Kidney (tissue), 14 donors: ENCODE measurements around the gene CKAP4. TPM values are rescaled to one million over a fixed set of nuclear protein-coding genes. Genes with fewer than 3 reads are reported as not detected.
"Not testable (repeated sequence)": the region's sequence is repeated elsewhere in the genome, so short reads cannot be mapped to it uniquely, and the experiment has no call there.

Experiments used
- DNase-seq, 5 donors: peaks; one replicate each; pipeline ENCODE4 v3.0.0-alpha.2; 2013 to 2020
- FAIRE-seq: peaks from 2 replicates; lab custom pipeline; 2012; peaks lifted over from hg19 to GRCh38; lab: Jason Lieb, UNC
- H3K27ac ChIP-seq, 2 donors: one replicate each; pipeline ENCODE4 v1.7.0; 2013; ENCODE audit warnings: low read depth in 2 of 2, low read length in 2 of 2, inconsistent platforms in 1 of 2
- H3K27me3 ChIP-seq: one replicate; pipeline ENCODE4 v1.7.1; 2013; ENCODE audit warnings: low read length, inconsistent platforms; ENCODE audit not compliant: control insufficient read depth, insufficient read depth
- H3K36me3 ChIP-seq, 3 donors: one replicate each; pipeline versions ENCODE4 v1.7.0 to v1.7.1; 2013; ENCODE audit warnings: low read length in 3 of 3, control low read depth in 1 of 3, inconsistent platforms in 1 of 3; ENCODE audit not compliant: insufficient read depth in 3 of 3, control insufficient read depth in 2 of 3
- H3K4me1 ChIP-seq, 3 donors: one replicate each; pipeline versions ENCODE4 v1.7.0 to v1.7.1; 2013; ENCODE audit warnings: low read length in 3 of 3, inconsistent platforms in 1 of 3, low read depth in 1 of 3; ENCODE audit not compliant: control insufficient read depth in 2 of 3, insufficient read depth in 2 of 3
- H3K4me3 ChIP-seq, 3 donors: one replicate each; pipeline versions ENCODE4 v1.7.0 to v1.8.1; 2013; ENCODE audit warnings: low read length in 3 of 3, control low read depth in 1 of 3, inconsistent platforms in 1 of 3
- H3K9ac ChIP-seq, 3 donors: one replicate each; pipeline versions ENCODE4 v1.7.0 to v1.7.1; 2013; ENCODE audit warnings: low read length in 3 of 3, control low read depth in 1 of 3, inconsistent platforms in 1 of 3
- H3K9me3 ChIP-seq, 3 donors: one replicate each; pipeline versions ENCODE4 v1.7.0 to v1.7.1; 2013; ENCODE audit warnings: low read length in 3 of 3, control low read depth in 1 of 3, inconsistent platforms in 1 of 3; ENCODE audit not compliant: control insufficient read depth in 2 of 3, insufficient read depth in 1 of 3
- CTCF ChIP-seq: IDR thresholded peaks from 3 replicates; pipeline ENCODE4 v1.5.1; 2012; ENCODE audit warnings: mild to moderate bottlenecking, moderate library complexity, borderline replicate concordance; ENCODE audit not compliant: insufficient read depth; ENCODE audit errors: extremely low read depth
- intact Hi-C: fragments of 100-400 bp; cut with DNase I; formaldehyde crosslinking; loops from one replicate; pipeline ENCODE4 v1.11.1; 2022
- polyA plus RNA-seq: library from polyadenylated mRNA; stranded (reverse); fragments of 350-450 nt; fragmentation: Illumina TruSeq; extraction: RNeasy Lipid Tissue Mini Kit (QIAGEN cat#74804); gene quantifications from one replicate; pipeline ENCODE4 v1.2.3, GENCODE V29; 2014; ENCODE audit warnings: low read depth, low replicate concordance; ENCODE audit not compliant: insufficient read depth
- total RNA-seq: library from RNA; stranded (reverse); fragmentation: NEBNext Ultra II Directional; extraction: Animal tissue kit (Norgen Biotek cat#: 25700); gene quantifications from one replicate; pipeline ENCODE4 v1.2.1, GENCODE V29; 2021
- donor health status: control.
- donor health status: control.
- donor health status: control.
- donor health status: control.
- donor health status: control.
- donor health status: DM: yes; HTN: yes; CAD: no.
- donor health status: Normal renal cell carcinoma (clear cell type).

CKAP4 gene
- total and polyA plus RNA-seq, 2 donors from 2014 or later = 29.2 to 43.0 TPM

- no peak for FAIRE-seq
- no peaks in the 10 kb centered on the region for H3K36me3 ChIP-seq
Observed at GRCh38 chr12:106287364-106287763, 39.5 kb upstream of the CKAP4 start.

GRCh38 chr12:106286576-106287162, 38.8 kb upstream of the CKAP4 start:
- H3K9ac ChIP-seq = not testable (repeated sequence)

More at GRCh38 chr12:106287364-106287763, 39.5 kb upstream of the CKAP4 start:
- Histone ChIP-seq H3K9me3 (no peaks in the 10 kb centered on the region), H3K4me3 (no peak overlapping the region), H3K4me1 (no peaks in the 10 kb centered on the region), H3K9ac (no peak overlapping the region), H3K27ac (no peak overlapping the region), H3K27me3 (no peaks in the 10 kb centered on the region)
- no peak for TF ChIP-seq CTCF
- intact Hi-C loops = loop anchor here (10.0 kb wide), 1 partner anchor 53 kb away; no protein-coding TSS in a partner anchor
- DNase-seq = no peak

GRCh38 chr12:106285982-106286381, 38.2 kb upstream of the CKAP4 start:
- DNase-seq = peak in 2 of 5 donors; percentile 30 to 31
- Histone ChIP-seq H3K27ac (no peak overlapping the region), H3K9ac (no peak overlapping the region), H3K4me1 (no peaks in the 10 kb centered on the region), H3K4me3 (no peak overlapping the region), H3K9me3 (peaks cover 0 to 5% (median 0%) of the 10 kb centered on the region in 3 donors), H3K36me3 (no peaks in the 10 kb centered on the region), H3K27me3 (no peaks in the 10 kb centered on the region)
- no peak for TF ChIP-seq CTCF
- intact Hi-C loops = loop anchor here (10.0 kb wide), 1 partner anchor 51 kb away; no protein-coding TSS in a partner anchor
- FAIRE-seq = no peak

More at GRCh38 chr12:106286576-106287162, 38.8 kb upstream of the CKAP4 start:
- H3K36me3 ChIP-seq, FAIRE-seq, H3K9me3 ChIP-seq, DNase-seq, H3K4me3 ChIP-seq, H3K4me1 ChIP-seq, H3K27me3 ChIP-seq, H3K27ac ChIP-seq: not testable (repeated sequence)
- intact Hi-C loops = loop anchor here (10.0 kb wide), 1 partner anchor 52 kb away; no protein-coding TSS in a partner anchor

- H3K9ac ChIP-seq = no peak overlapping the region
- intact Hi-C loops = loop anchor here (10.0 kb wide), 1 partner anchor 50 kb away; no protein-coding TSS in a partner anchor
- peaks cover 0 to 5% (median 0%) of the 10 kb centered on the region in 3 donors for H3K9me3 ChIP-seq
- FAIRE-seq = no peak
- H3K27me3 ChIP-seq = no peaks in the 10 kb centered on the region
- no peaks in the 10 kb centered on the region for H3K4me1 ChIP-seq
- H3K4me3 ChIP-seq = no peak overlapping the region
- no peak for DNase-seq
- H3K27ac ChIP-seq = no peak overlapping the region
- no peak for TF ChIP-seq CTCF
- no peaks in the 10 kb centered on the region for H3K36me3 ChIP-seq
Observed at GRCh38 chr12:106284358-106285105, 36.7 kb upstream of the CKAP4 start.
